ENCODE results near the gene ARID4A. TPM values are rescaled to one million over a fixed set of nuclear protein-coding genes. Genes with fewer than 3 reads are reported as not detected.
"Not testable (repeated sequence)": the region's sequence is repeated elsewhere in the genome, so short reads cannot be mapped to it uniquely, and the experiment has no call there.

ARID4A gene
- total RNA-seq, 1 experiment from 2014 or later = 1.3 TPM

- H3K9me3 ChIP-seq = no peaks in the 10 kb centered on the region
- H3K4me3 ChIP-seq = peak within 1 kb of the TSS; percentile 21
- H3K36me3 ChIP-seq = no peaks in the 10 kb centered on the region
- peak; percentile 70 for DNase-seq
- H3K27me3 ChIP-seq = no peaks in the 10 kb centered on the region
These were observed 97.7 kb downstream of the ARID4A start, which contains the start of gene TOMM20L for GRCh38 chr14:58395812-58396788. Gene TOMM20L, plus strand, starts transcription at chr14:58395930. Its CDS starts 28 bp downstream, at chr14:58395958.

- H3K4me3 ChIP-seq = no peak overlapping the region
- no peaks in the 10 kb centered on the region for H3K27me3 ChIP-seq
- H3K36me3 ChIP-seq = no peaks in the 10 kb centered on the region
- H3K9me3 ChIP-seq = no peaks in the 10 kb centered on the region
- no peak for DNase-seq
These were observed 98.8 kb downstream of the ARID4A start for GRCh38 chr14:58397156-58397555.

GRCh38 chr14:58398495-58398894 is 100.1 kb downstream of the ARID4A start:
- DNase-seq = no peak
- Histone ChIP-seq H3K4me3 (no peak overlapping the region), H3K36me3 (no peaks in the 10 kb centered on the region), H3K9me3 (no peaks in the 10 kb centered on the region), H3K27me3 (no peaks in the 10 kb centered on the region)

GRCh38 chr14:58398895-58399294 is 100.5 kb downstream of the ARID4A start:
- Histone ChIP-seq H3K4me3 (no peak overlapping the region), H3K9me3 (no peaks in the 10 kb centered on the region), H3K36me3 (no peaks in the 10 kb centered on the region), H3K27me3 (no peaks in the 10 kb centered on the region)
- no peak for DNase-seq

GRCh38 chr14:58401587-58401986 is 103.2 kb downstream of the ARID4A start:
- Histone ChIP-seq H3K4me3 (no peak overlapping the region), H3K27me3 (no peaks in the 10 kb centered on the region), H3K9me3 (no peaks in the 10 kb centered on the region), H3K36me3 (no peaks in the 10 kb centered on the region; the same call in 1 of the 2 replicates)
- DNase-seq = no peak

GRCh38 chr14:58408681-58409215 is 110.4 kb downstream of the ARID4A start:
- DNase-seq = no peak
- H3K9me3 ChIP-seq = no peaks in the 10 kb centered on the region
- no peak overlapping the region for H3K4me3 ChIP-seq
- H3K36me3 ChIP-seq = peaks cover 18% of the 10 kb centered on the region
- no peaks in the 10 kb centered on the region for H3K27me3 ChIP-seq

GRCh38 chr14:58414845-58415244 is 116.5 kb downstream of the ARID4A start:
- H3K4me3 ChIP-seq = no peak overlapping the region
- H3K36me3 ChIP-seq = peaks cover 51% of the 10 kb centered on the region
- no peaks in the 10 kb centered on the region; the same call in 1 of the 2 replicates for H3K9me3 ChIP-seq
- H3K27me3 ChIP-seq = no peaks in the 10 kb centered on the region
- no peak for DNase-seq

GRCh38 chr14:58415636-58416547 is 117.5 kb downstream of the ARID4A start:
- peaks cover 45% of the 10 kb centered on the region for H3K36me3 ChIP-seq
- no peaks in the 10 kb centered on the region; the same call in 1 of the 2 replicates for H3K9me3 ChIP-seq
- H3K27me3 ChIP-seq = no peaks in the 10 kb centered on the region
- no peak overlapping the region for H3K4me3 ChIP-seq
- no peak for DNase-seq

GRCh38 chr14:58416934-58417333 is 118.6 kb downstream of the ARID4A start:
- H3K4me3 ChIP-seq, H3K27me3 ChIP-seq, H3K9me3 ChIP-seq, DNase-seq: not testable (repeated sequence)
- peaks cover 53% of the 10 kb centered on the region for H3K36me3 ChIP-seq

Other genes starting within 250 kb of the ARID4A start
- 1.9 TPM in 1 of 2 replicates, not detected in the other for gene ARMH4, start 146.3 kb upstream of the ARID4A start, total RNA-seq (2014; rRNA removed; shearing (Covaris generic); ENCODE audit: low replicate concordance)
- gene ACTR10, start 98.4 kb upstream of the ARID4A start, total RNA-seq (2014; rRNA removed; shearing (Covaris generic); ENCODE audit: low replicate concordance) = 28.5 and 40.1 TPM in 2 replicates
- 96.6 and 98.8 TPM in 2 replicates for gene PSMA3, start 53.7 kb upstream of the ARID4A start, total RNA-seq (2014; rRNA removed; shearing (Covaris generic); ENCODE audit: low replicate concordance)
- not detected in 2 replicates for gene TOMM20L, start 97.4 kb downstream of the ARID4A start, total RNA-seq (2014; rRNA removed; shearing (Covaris generic); ENCODE audit: low replicate concordance)
- 49.2 and 80.2 TPM in 2 replicates for gene TIMM9, start 129.0 kb downstream of the ARID4A start, total RNA-seq (2014; rRNA removed; shearing (Covaris generic); ENCODE audit: low replicate concordance)
- 11.5 and 28.4 TPM in 2 replicates for gene KIAA0586, start 129.2 kb downstream of the ARID4A start, total RNA-seq (2014; rRNA removed; shearing (Covaris generic); ENCODE audit: low replicate concordance)

All from MG63 (cell line).